ENCODE results near the gene INPP5A.
"Not testable (repeated sequence)": the region's sequence is repeated elsewhere in the genome, so short reads cannot be mapped to it uniquely, and the experiment has no call there.

INPP5A gene

GRCh38 chr10:132730573-132730953 lies 193.0 kb downstream of the INPP5A start:
- no peak for DNase-seq

GRCh38 chr10:132732518-132732917 lies 194.9 kb downstream of the INPP5A start:
- no peak for DNase-seq

GRCh38 chr10:132733926-132734325 lies 196.3 kb downstream of the INPP5A start:
- no peak for DNase-seq

GRCh38 chr10:132735341-132735775 lies 197.8 kb downstream of the INPP5A start:
- no peak for DNase-seq

GRCh38 chr10:132735923-132736391 lies 198.4 kb downstream of the INPP5A start:
- no peak for DNase-seq

- no peak for DNase-seq
These were observed 199.9 kb downstream of the INPP5A start for GRCh38 chr10:132737390-132738048.

- DNase-seq: no peak
These were observed 201.1 kb downstream of the INPP5A start for GRCh38 chr10:132738454-132739224.

- no peak for DNase-seq
These were observed 201.6 kb downstream of the INPP5A start for GRCh38 chr10:132739225-132739613.

- peak; percentile 48 for DNase-seq
These were observed 203.0 kb downstream of the INPP5A start for GRCh38 chr10:132740588-132740987.

- no peak for DNase-seq
These were observed 204.7 kb downstream of the INPP5A start for GRCh38 chr10:132742167-132742836.

GRCh38 chr10:132742837-132743194 lies 205.2 kb downstream of the INPP5A start:
- no peak for DNase-seq

- not testable (repeated sequence) for DNase-seq
These were observed 205.8 kb downstream of the INPP5A start for GRCh38 chr10:132743196-132743924.

GRCh38 chr10:132743925-132744490 lies 206.4 kb downstream of the INPP5A start:
- DNase-seq: no peak

GRCh38 chr10:132744839-132745238 lies 207.3 kb downstream of the INPP5A start:
- no peak for DNase-seq

GRCh38 chr10:132745511-132745910 lies 207.9 kb downstream of the INPP5A start:
- no peak for DNase-seq

GRCh38 chr10:132745971-132746370 lies 208.4 kb downstream of the INPP5A start:
- no peak for DNase-seq

- DNase-seq: no peak
These were observed 208.8 kb downstream of the INPP5A start for GRCh38 chr10:132746386-132746785.

GRCh38 chr10:132746801-132747625 lies 209.4 kb downstream of the INPP5A start:
- no peak for DNase-seq

GRCh38 chr10:132748135-132748534 lies 210.5 kb downstream of the INPP5A start:
- DNase-seq: no peak

- DNase-seq: no peak
These were observed 211.2 kb downstream of the INPP5A start for GRCh38 chr10:132748545-132749370.

- DNase-seq: no peak
These were observed 211.8 kb downstream of the INPP5A start for GRCh38 chr10:132749371-132749795.
